ENCODE measurements around the gene PALMD.

PALMD gene

GRCh38 chr1:99661780-99662179, 15.9 kb downstream of the PALMD start:
- Mint-ChIP-seq H3K36me3 (no peaks in the 10 kb centered on the region), H3K27me3 (peaks cover 4% of the 10 kb centered on the region), H3K4me3 (no peak overlapping the region), H3K9me3 (ENCODE audit: low read depth) (no peaks in the 10 kb centered on the region), H3K4me1 (ENCODE audit: low read depth) (no peaks in the 10 kb centered on the region), H3K27ac (no peak overlapping the region)

- Mint-ChIP-seq H3K9me3 (ENCODE audit: low read depth) (no peaks in the 10 kb centered on the region), H3K4me1 (ENCODE audit: low read depth) (no peaks in the 10 kb centered on the region), H3K4me3 (no peak overlapping the region), H3K36me3 (no peaks in the 10 kb centered on the region), H3K27me3 (peaks cover 8% of the 10 kb centered on the region), H3K27ac (no peak overlapping the region)
These were observed 16.7 kb downstream of the PALMD start for GRCh38 chr1:99662539-99663080.

- H3K4me1 Mint-ChIP-seq (ENCODE audit: low read depth) = no peaks in the 10 kb centered on the region
- H3K27ac Mint-ChIP-seq = no peak overlapping the region
- peaks cover 12% of the 10 kb centered on the region for H3K27me3 Mint-ChIP-seq
- no peaks in the 10 kb centered on the region for H3K9me3 Mint-ChIP-seq (ENCODE audit: low read depth)
- no peak overlapping the region for H3K4me3 Mint-ChIP-seq
- no peaks in the 10 kb centered on the region for H3K36me3 Mint-ChIP-seq
These were observed 17.6 kb downstream of the PALMD start for GRCh38 chr1:99663501-99663900.

- Mint-ChIP-seq H3K27ac (no peak overlapping the region), H3K27me3 (peaks cover 11% of the 10 kb centered on the region), H3K4me3 (no peak overlapping the region), H3K4me1 (ENCODE audit: low read depth) (no peaks in the 10 kb centered on the region), H3K9me3 (ENCODE audit: low read depth) (no peaks in the 10 kb centered on the region), H3K36me3 (no peaks in the 10 kb centered on the region)
These were observed 19.3 kb downstream of the PALMD start for GRCh38 chr1:99665212-99665611.

GRCh38 chr1:99669376-99669775, 23.5 kb downstream of the PALMD start:
- H3K4me3 Mint-ChIP-seq = no peak overlapping the region
- H3K27me3 Mint-ChIP-seq = peaks cover 18% of the 10 kb centered on the region
- H3K4me1 Mint-ChIP-seq (ENCODE audit: low read depth) = no peaks in the 10 kb centered on the region
- no peak overlapping the region for H3K27ac Mint-ChIP-seq
- no peaks in the 10 kb centered on the region for H3K36me3 Mint-ChIP-seq
- no peaks in the 10 kb centered on the region for H3K9me3 Mint-ChIP-seq (ENCODE audit: low read depth)

GRCh38 chr1:99669821-99670220, 23.9 kb downstream of the PALMD start:
- no peaks in the 10 kb centered on the region for H3K36me3 Mint-ChIP-seq
- H3K4me3 Mint-ChIP-seq = no peak overlapping the region
- no peak overlapping the region for H3K27ac Mint-ChIP-seq

GRCh38 chr1:99670583-99670982, 24.7 kb downstream of the PALMD start:
- no peak overlapping the region for H3K4me3 Mint-ChIP-seq
- H3K9me3 Mint-ChIP-seq (ENCODE audit: low read depth) = no peaks in the 10 kb centered on the region
- peaks cover 18% of the 10 kb centered on the region for H3K27me3 Mint-ChIP-seq
- no peaks in the 10 kb centered on the region for H3K36me3 Mint-ChIP-seq
- H3K4me1 Mint-ChIP-seq (ENCODE audit: low read depth) = no peaks in the 10 kb centered on the region
- no peak overlapping the region for H3K27ac Mint-ChIP-seq

More at GRCh38 chr1:99669821-99670220, 23.9 kb downstream of the PALMD start:
- Mint-ChIP-seq H3K9me3 (ENCODE audit: low read depth) (no peaks in the 10 kb centered on the region), H3K27me3 (peaks cover 19% of the 10 kb centered on the region), H3K4me1 (ENCODE audit: low read depth) (no peaks in the 10 kb centered on the region)

GRCh38 chr1:99672038-99672437, 26.1 kb downstream of the PALMD start:
- no peaks in the 10 kb centered on the region for H3K4me1 Mint-ChIP-seq (ENCODE audit: low read depth)
- H3K27me3 Mint-ChIP-seq = peaks cover 17% of the 10 kb centered on the region
- H3K4me3 Mint-ChIP-seq = no peak overlapping the region
- no peaks in the 10 kb centered on the region for H3K9me3 Mint-ChIP-seq (ENCODE audit: low read depth)
- no peaks in the 10 kb centered on the region for H3K36me3 Mint-ChIP-seq
- H3K27ac Mint-ChIP-seq = no peak overlapping the region

- no peaks in the 10 kb centered on the region for H3K4me1 Mint-ChIP-seq (ENCODE audit: low read depth)
- H3K27ac Mint-ChIP-seq = no peak overlapping the region
- H3K9me3 Mint-ChIP-seq (ENCODE audit: low read depth) = no peaks in the 10 kb centered on the region
- H3K4me3 Mint-ChIP-seq = no peak overlapping the region
- peaks cover 14% of the 10 kb centered on the region for H3K27me3 Mint-ChIP-seq
- no peaks in the 10 kb centered on the region for H3K36me3 Mint-ChIP-seq
These were observed 26.8 kb downstream of the PALMD start for GRCh38 chr1:99672530-99673213.

GRCh38 chr1:99673315-99673714, 27.4 kb downstream of the PALMD start:
- Mint-ChIP-seq H3K4me1 (ENCODE audit: low read depth) (no peaks in the 10 kb centered on the region), H3K27me3 (peaks cover 12% of the 10 kb centered on the region), H3K27ac (no peak overlapping the region), H3K36me3 (no peaks in the 10 kb centered on the region), H3K9me3 (ENCODE audit: low read depth) (no peaks in the 10 kb centered on the region), H3K4me3 (no peak overlapping the region)

- Mint-ChIP-seq H3K4me3 (no peak overlapping the region), H3K27ac (no peak overlapping the region), H3K36me3 (no peaks in the 10 kb centered on the region), H3K27me3 (peaks cover 9% of the 10 kb centered on the region), H3K9me3 (ENCODE audit: low read depth) (no peaks in the 10 kb centered on the region), H3K4me1 (ENCODE audit: low read depth) (no peaks in the 10 kb centered on the region)
These were observed 28.5 kb downstream of the PALMD start for GRCh38 chr1:99674115-99675064.

- H3K36me3 Mint-ChIP-seq = no peaks in the 10 kb centered on the region
These were observed 29.4 kb downstream of the PALMD start for GRCh38 chr1:99675292-99675691.

GRCh38 chr1:99675994-99676393, 30.1 kb downstream of the PALMD start:
- Mint-ChIP-seq H3K36me3 (no peaks in the 10 kb centered on the region), H3K9me3 (ENCODE audit: low read depth) (no peaks in the 10 kb centered on the region), H3K4me1 (ENCODE audit: low read depth) (no peaks in the 10 kb centered on the region), H3K27ac (no peak overlapping the region), H3K27me3 (peaks cover 9% of the 10 kb centered on the region), H3K4me3 (no peak overlapping the region)

More at GRCh38 chr1:99675292-99675691, 29.4 kb downstream of the PALMD start:
- Mint-ChIP-seq H3K4me1 (ENCODE audit: low read depth) (no peaks in the 10 kb centered on the region), H3K9me3 (ENCODE audit: low read depth) (no peaks in the 10 kb centered on the region), H3K4me3 (no peak overlapping the region), H3K27ac (no peak overlapping the region), H3K27me3 (peaks cover 9% of the 10 kb centered on the region)

GRCh38 chr1:99676876-99677275, 31.0 kb downstream of the PALMD start:
- H3K4me1 Mint-ChIP-seq (ENCODE audit: low read depth) = no peaks in the 10 kb centered on the region
- H3K27ac Mint-ChIP-seq = no peak overlapping the region
- no peaks in the 10 kb centered on the region for H3K9me3 Mint-ChIP-seq (ENCODE audit: low read depth)
- H3K27me3 Mint-ChIP-seq = peaks cover 9% of the 10 kb centered on the region
- H3K4me3 Mint-ChIP-seq = no peak overlapping the region
- no peaks in the 10 kb centered on the region for H3K36me3 Mint-ChIP-seq

- H3K27ac Mint-ChIP-seq = no peak overlapping the region
- no peaks in the 10 kb centered on the region for H3K36me3 Mint-ChIP-seq
- no peaks in the 10 kb centered on the region for H3K4me1 Mint-ChIP-seq (ENCODE audit: low read depth)
- H3K9me3 Mint-ChIP-seq (ENCODE audit: low read depth) = no peaks in the 10 kb centered on the region
- no peak overlapping the region for H3K4me3 Mint-ChIP-seq
- H3K27me3 Mint-ChIP-seq = peaks cover 6% of the 10 kb centered on the region
These were observed 31.5 kb downstream of the PALMD start for GRCh38 chr1:99677416-99677815.
